Upper lobe of left lung (tissue), 4 donors: Measurements from ENCODE around the gene ALX4.

Source experiments
- EP300 ChIP-seq, 4 donors: sonication (generic); formaldehyde crosslinking; IDR thresholded peaks; one replicate each; pipeline ENCODE4 v1.5.1; 2017; ENCODE audit warnings: antibody characterized with exemption in 4 of 4, control low read depth in 2 of 4
- POLR2A ChIP-seq, 4 donors: fragments of 450-650 bp; IDR thresholded peaks; one replicate each; pipeline ENCODE4 v1.5.1; 2016 to 2017; ENCODE audit warnings: antibody characterized with exemption in 4 of 4, mild to moderate bottlenecking in 2 of 4
- POLR2AphosphoS5 ChIP-seq, 2 donors: sonication (generic); formaldehyde crosslinking; IDR thresholded peaks; one replicate each; pipeline ENCODE4 v1.5.1; 2017; ENCODE audit warnings: antibody characterized with exemption in 2 of 2
- TF ChIP-seq, protein P1 (sequence below), 6 experiments: fragments of 450-650 bp in 4 of 6; fragments of 200-600 bp in 2 of 6; sonication (generic) in 2 of 6; IDR thresholded peaks; one replicate each; pipeline ENCODE4 v1.5.1; 2016 to 2019; ENCODE audit warnings: antibody characterized with exemption in 6 of 6

DNA sequence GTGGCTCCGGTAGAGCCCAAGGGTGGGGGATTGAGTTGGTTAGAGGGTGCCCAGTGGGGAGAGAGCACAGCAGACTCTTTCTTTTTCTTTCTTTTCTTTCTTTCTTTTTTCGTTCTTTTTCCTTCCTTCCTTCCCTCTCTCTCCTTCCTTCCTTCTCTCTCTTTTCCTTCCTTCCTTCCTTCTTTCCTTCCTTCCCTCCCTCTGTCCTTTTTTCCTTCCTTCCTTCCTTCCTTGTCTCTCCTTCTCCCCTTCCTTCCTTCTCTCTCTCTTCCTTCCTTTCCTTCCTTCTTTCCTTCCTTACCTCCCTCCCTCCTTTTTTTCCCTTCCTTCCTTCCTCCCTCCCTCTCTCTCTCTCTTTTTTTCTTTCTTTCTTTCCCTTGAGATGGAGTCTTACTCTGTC lies 4.8 kb upstream of the ALX4 start:
- TF ChIP-seq POLR2A (IDR thresholded peaks at IDR 0.05) (no peak), POLR2AphosphoS5 (IDR thresholded peaks at IDR 0.05) (no peak), EP300 (IDR thresholded peaks at IDR 0.05) (no peak)
- TF ChIP-seq, protein P1, sequence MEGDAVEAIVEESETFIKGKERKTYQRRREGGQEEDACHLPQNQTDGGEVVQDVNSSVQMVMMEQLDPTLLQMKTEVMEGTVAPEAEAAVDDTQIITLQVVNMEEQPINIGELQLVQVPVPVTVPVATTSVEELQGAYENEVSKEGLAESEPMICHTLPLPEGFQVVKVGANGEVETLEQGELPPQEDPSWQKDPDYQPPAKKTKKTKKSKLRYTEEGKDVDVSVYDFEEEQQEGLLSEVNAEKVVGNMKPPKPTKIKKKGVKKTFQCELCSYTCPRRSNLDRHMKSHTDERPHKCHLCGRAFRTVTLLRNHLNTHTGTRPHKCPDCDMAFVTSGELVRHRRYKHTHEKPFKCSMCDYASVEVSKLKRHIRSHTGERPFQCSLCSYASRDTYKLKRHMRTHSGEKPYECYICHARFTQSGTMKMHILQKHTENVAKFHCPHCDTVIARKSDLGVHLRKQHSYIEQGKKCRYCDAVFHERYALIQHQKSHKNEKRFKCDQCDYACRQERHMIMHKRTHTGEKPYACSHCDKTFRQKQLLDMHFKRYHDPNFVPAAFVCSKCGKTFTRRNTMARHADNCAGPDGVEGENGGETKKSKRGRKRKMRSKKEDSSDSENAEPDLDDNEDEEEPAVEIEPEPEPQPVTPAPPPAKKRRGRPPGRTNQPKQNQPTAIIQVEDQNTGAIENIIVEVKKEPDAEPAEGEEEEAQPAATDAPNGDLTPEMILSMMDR (IDR thresholded peaks at IDR 0.05), result no peak
